GM12878 (cell line): ENCODE data around the gene VAV2. TPM values are rescaled to one million over a fixed set of nuclear protein-coding genes. Genes with fewer than 3 reads are reported as not detected.

Experiments
- ATAC-seq: fragments of 200-7000 bp; cut with Tn5 transposase; 3 replicates; pipeline ENCODE4 v1.9.1; 2020; ENCODE audit warnings: mild to moderate bottlenecking, moderate library complexity
- BruUV-seq: library from RNA; stranded (reverse); fragments of 400-500 nt; replicated peaks from 2 replicates; lab custom pipeline; 2021; lab: Mats Ljungman, UMichigan
- CTCF ChIA-PET: fragments of 300-600 bp; sonication (Branson Sonifier 250); formaldehyde crosslinking; extraction: SDS; loops from one replicate; lab custom pipeline; 2021; ENCODE audit warnings: inconsistent platforms; lab: Yijun Ruan, JAX
- POLR2A ChIA-PET: fragments of 350-600 bp; formaldehyde crosslinking; extraction: SDS; loops from one replicate; lab custom pipeline; 2021; ENCODE audit warnings: inconsistent platforms; lab: Charles Lee
- RAD21 ChIA-PET: fragments of 300-600 bp; sonication (Branson Sonifier 250); formaldehyde crosslinking; loops from one replicate; lab custom pipeline; 2023; ENCODE audit warnings: antibody characterized with exemption; ENCODE audit not compliant: unreplicated experiment; lab: Charles Lee
- SMC1A ChIA-PET: fragments of 300-600 bp; sonication (Branson Sonifier 250); formaldehyde crosslinking; loops from one replicate; lab custom pipeline; 2023; ENCODE audit not compliant: unreplicated experiment, uncharacterized antibody; lab: Charles Lee
- DNase-seq: peaks from one replicate; pipeline ENCODE4 v3.0.0-alpha.2; 2011; ENCODE audit warnings: low read depth, low spot score
- FAIRE-seq: peaks from 3 replicates; lab custom pipeline; 2011; peaks lifted over from hg19 to GRCh38; lab: Jason Lieb, UNC
- H2AFZ ChIP-seq: 2 replicates; pipeline ENCODE4 v1.6.0; 2011; ENCODE audit warnings: low read depth, low read length, control low read depth; ENCODE audit not compliant: control insufficient read depth
- H3K27ac ChIP-seq: 2 replicates; pipeline ENCODE4 v1.5.1; 2011; ENCODE audit warnings: control low read depth; ENCODE audit not compliant: control insufficient read depth, insufficient read depth
- H3K27me3 ChIP-seq, 2 experiments: replicated peaks in 1 of 2; 2 replicates each; pipeline versions ENCODE4 v1.6.0 to v1.6.1; 2011; ENCODE audit warnings: low read length in 1 of 2; ENCODE audit not compliant: control insufficient read depth in 2 of 2, insufficient read depth in 2 of 2
- H3K36me3 ChIP-seq, 2 experiments: 2 replicates each; pipeline ENCODE4 v1.5.1; 2011; ENCODE audit warnings: low read length in 1 of 2; ENCODE audit not compliant: control insufficient read depth in 2 of 2, insufficient read depth in 2 of 2
- H3K4me1 ChIP-seq: 2 replicates; pipeline ENCODE4 v1.6.1; 2011; ENCODE audit warnings: mild to moderate bottlenecking, low read length, moderate library complexity, mixed read lengths; ENCODE audit not compliant: control insufficient read depth, insufficient read depth
- H3K4me2 ChIP-seq: 2 replicates; pipeline ENCODE4 v1.6.0; 2011; ENCODE audit warnings: control low read depth; ENCODE audit not compliant: control insufficient read depth, insufficient read depth
- H3K4me3 ChIP-seq: fragments of 200-600 bp; sonication (generic); 2 replicates; pipeline ENCODE4 v1.5.1; 2016
- H3K79me2 ChIP-seq: 2 replicates; pipeline ENCODE4 v1.6.0; 2011; ENCODE audit warnings: low read length; ENCODE audit not compliant: control insufficient read depth, insufficient read depth
- H3K9ac ChIP-seq: 2 replicates; pipeline ENCODE4 v1.8.0; 2011; ENCODE audit warnings: low read length, control low read depth, mixed read lengths; ENCODE audit not compliant: control insufficient read depth, insufficient read depth
- H3K9me3 ChIP-seq: replicated peaks from 3 replicates; pipeline ENCODE4 v1.5.1; 2011; ENCODE audit warnings: mild to moderate bottlenecking, low read length; ENCODE audit not compliant: control insufficient read depth, insufficient read depth
- H4K20me1 ChIP-seq: 2 replicates; pipeline ENCODE4 v1.6.0; 2011; ENCODE audit not compliant: control insufficient read depth, insufficient read depth
- CEBPB ChIP-seq, 2 experiments: fragments of 150-350 bp in 1 of 2; IDR thresholded peaks; 2 replicates each; pipeline ENCODE4 v1.6.1; 2012 to 2014; ENCODE audit warnings: low read depth in 2 of 2, low read length in 2 of 2, borderline replicate concordance in 1 of 2, inconsistent platforms in 1 of 2
- DPF2 ChIP-seq: fragments of 450-650 bp; IDR thresholded peaks from 2 replicates; pipeline ENCODE4 v1.6.1; 2017; ENCODE audit warnings: mild to moderate bottlenecking
- HDAC2 ChIP-seq: fragments of 200-600 bp; sonication (generic); IDR thresholded peaks from 2 replicates; pipeline ENCODE4 v1.6.1; 2017
- IRF3 ChIP-seq: fragments of 450-650 bp; IDR thresholded peaks from 2 replicates; pipeline ENCODE4 v1.6.1; 2014; ENCODE audit warnings: mild to moderate bottlenecking
- MLLT1 ChIP-seq: fragments of 450-650 bp; IDR thresholded peaks from 2 replicates; pipeline ENCODE4 v1.6.1; 2016; ENCODE audit warnings: mild to moderate bottlenecking
- NFIC ChIP-seq: IDR thresholded peaks from 2 replicates; pipeline ENCODE4 v1.6.1; 2012; ENCODE audit warnings: low read depth, mild to moderate bottlenecking, inconsistent platforms, low read length, moderate library complexity
- NFYA ChIP-seq: IDR thresholded peaks from 2 replicates; pipeline ENCODE4 v1.6.1; 2011; ENCODE audit warnings: low read depth, mild to moderate bottlenecking, low read length, improper control_type of control experiment, borderline replicate concordance
- PKNOX1 ChIP-seq: fragments of 450-650 bp; IDR thresholded peaks from 2 replicates; pipeline ENCODE4 v1.6.1; 2016; ENCODE audit warnings: mild to moderate bottlenecking
- POLR2AphosphoS5 ChIP-seq: IDR thresholded peaks from 2 replicates; pipeline ENCODE4 v1.6.1; 2011; ENCODE audit warnings: mild to moderate bottlenecking, low read length, inconsistent platforms
- RBBP5 ChIP-seq: fragments of 200-600 bp; sonication (generic); conservative IDR thresholded peaks from 2 replicates; pipeline ENCODE4 v1.6.1; 2016
- RELA ChIP-seq: fragments of 450-650 bp; IDR thresholded peaks from 2 replicates; pipeline ENCODE4 v1.8.0; 2014; ENCODE audit warnings: borderline replicate concordance; ENCODE audit not compliant: partially characterized antibody
- ZZZ3 ChIP-seq: IDR thresholded peaks from 2 replicates; pipeline ENCODE4 v1.6.1; 2011; ENCODE audit warnings: low read depth; ENCODE audit not compliant: control insufficient read depth, insufficient read length
- WGBS: methylation state at CpG from one replicate; pipeline ENCODE4 v1.1.6; 2016; ENCODE audit warnings: low lambda C conversion rate; ENCODE audit not compliant: insufficient replicate concordance, insufficient coverage; ENCODE audit errors: missing lambda C conversion rate; 5-methylcytosine and 5-hydroxymethylcytosine counted together
- in situ Hi-C: fragments of 300-500 bp; cut with MboI; formaldehyde crosslinking; loops from 9 replicates; pipeline ENCODE4 v1.14.3; 2018; ENCODE audit warnings: mixed read lengths
- intact Hi-C: fragments of 100-400 bp; cut with micrococcal nuclease; formaldehyde crosslinking; loops from one replicate; pipeline ENCODE4 v1.14.2; 2022; ENCODE audit not compliant: unreplicated experiment
- polyA plus RNA-seq, 11 experiments: library from polyadenylated mRNA; depleted of rRNA in 4 of 11; unstranded in 6 of 11; stranded (reverse) in 5 of 11; fragments of >200 nt; fragmentation: Nextera tagmentation in 4 of 11; fragmentation: Illumina TruSeq in 1 of 11; extraction: Ambion mirVana in 4 of 11; extraction: Trizol in 1 of 11; gene quantifications; 1 replicate in 1 of 11; 2 replicates in 10 of 11; pipeline versions ENCODE4 v1.2.1 to v1.2.3, GENCODE V29; 2011 to 2016; ENCODE audit warnings: inconsistent platforms in 2 of 11, missing spikeins in 2 of 11, low read depth in 1 of 11
- total RNA-seq, 4 experiments: library from RNA; depleted of rRNA in 3 of 4; stranded (reverse); fragments of >200 nt in 3 of 4; fragmentation: Illumina TruSeq in 1 of 4; extraction: Trizol in 1 of 4; gene quantifications; 2 replicates each; pipeline versions ENCODE4 v1.2.1 to v1.2.3, GENCODE V29; 2013 to 2021

VAV2 gene
- total and polyA plus RNA-seq, 10 of the 15 experiments (the other 5 are each of a cell fraction or from before 2014, with no cell fraction given): 0.13 to 43.9 (median 16.9) TPM

- H3K4me3 ChIP-seq: no peak overlapping the region
- H3K9ac ChIP-seq: no peak overlapping the region
- in situ Hi-C loops: no loop called here
- BruUV-seq: no TSS peak
- ATAC-seq (no peak), FAIRE-seq (no peak), DNase-seq (no peak)
- ChIA-PET POLR2A (no interaction called here), CTCF (no interaction called here), RAD21 (no interaction called here), SMC1A (no interaction called here)
- TF ChIP-seq NFIC (no peak), PKNOX1 (no peak), RBBP5 (no peak), POLR2AphosphoS5 (no peak), RELA (no peak), HDAC2 (no peak), IRF3 (no peak), CEBPB (IDR thresholded peaks at IDR 0.05; ENCODE audit: borderline replicate concordance in 1 of 2, low read depth in 2 of 2, low read length in 2 of 2) (no peak), DPF2 (no peak), NFYA (no peak), ZZZ3 (no peak), MLLT1 (no peak)
- no peak overlapping the region for H2AFZ ChIP-seq
- no peak overlapping the region for H3K4me2 ChIP-seq
- peaks cover 15% of the 10 kb centered on the region for H3K4me1 ChIP-seq
- 81% methylated on average over 21 of the region's 25 CpGs for WGBS
- H3K79me2 ChIP-seq: peaks cover 87% of the 10 kb centered on the region
- intact Hi-C loops: no loop called here
- H3K36me3 ChIP-seq: peaks cover 0 to 3% of the 10 kb centered on the region in 2 experiments; a peak in 3 of 4 replicates
- peaks cover 6% of the 10 kb centered on the region; the same call in 1 of the 2 replicates for H4K20me1 ChIP-seq
- H3K9me3 ChIP-seq: no peaks in the 10 kb centered on the region
- no peaks in the 10 kb centered on the region for H3K27me3 ChIP-seq
- H3K27ac ChIP-seq: no peak overlapping the region
These were observed 9.0 kb downstream of the VAV2 start for GRCh38 chr9:133982971-133983720.
